A549 treated with dexamethasone at 1 μM for 4 hours (cell line): ENCODE data around the gene CNTFR. TPM values are rescaled to one million over a fixed set of nuclear protein-coding genes. Genes with fewer than 3 reads are reported as not detected.

ENCODE experiments used
- total RNA-seq: library from RNA; stranded (reverse); fragments of 200-300 nt; extraction: Qiagen RNA extraction; gene quantifications from 5 replicates; pipeline ENCODE4 v1.2.3, GENCODE V29; 2022

CNTFR gene
- 0.07 to 0.16 TPM (median 0.14 TPM) in 5 replicates for total RNA-seq

GRCh38 chr9:34589636-34590380 is at the start of gene CNTFR:
Gene CNTFR, minus strand, starts transcription at chr9:34589724. Its CDS starts 20,743 bp downstream, at chr9:34568981.

GRCh38 chr9:34637356-34638137 is 48.0 kb upstream of the CNTFR start, which contains the start of gene SIGMAR1:
Gene SIGMAR1, minus strand, starts transcription at chr9:34637787. Its CDS starts 90 bp downstream, at chr9:34637697.

GRCh38 chr9:34628656-34629490 is 39.3 kb upstream of the CNTFR start, which contains the start of gene ARID3C:
Gene ARID3C, minus strand, starts transcription at chr9:34629066. Its CDS starts 1,052 bp downstream, at chr9:34628014.

GRCh38 chr9:34620061-34620994 is 30.8 kb upstream of the CNTFR start, which contains the start of gene DCTN3:
Gene DCTN3, minus strand, starts transcription at chr9:34620495. Its CDS starts 31 bp downstream, at chr9:34620464.

GRCh38 chr9:34611811-34612787 is 22.6 kb upstream of the CNTFR start, which contains the start of gene RPP25L:
Gene RPP25L, minus strand, starts transcription at chr9:34612097. Its CDS starts 801 bp downstream, at chr9:34611296.

GRCh38 chr9:34522971-34523797 is 66.3 kb downstream of the CNTFR start, which contains the start of gene ENHO:
Gene ENHO, minus strand, starts transcription at chr9:34522990. Its CDS starts 1,295 bp downstream, at chr9:34521695.

Other genes starting within 250 kb of the CNTFR start
- 5.1 to 8.1 TPM (median 7.2 TPM) in 5 replicates for gene MYORG, start 212.8 kb downstream of the CNTFR start, total RNA-seq
- gene FAM219A, start 131.2 kb downstream of the CNTFR start, total RNA-seq, result 13.7 to 18.5 TPM (median 16.5 TPM) in 5 replicates
- 0.19 to 0.64 TPM (median 0.32 TPM) in 5 replicates for gene DNAI1, start 130.9 kb downstream of the CNTFR start, total RNA-seq
- 1.3 to 2.4 TPM (median 1.8 TPM) in 5 replicates for gene ENHO, start 66.7 kb downstream of the CNTFR start, total RNA-seq
- gene RPP25L, start 22.4 kb upstream of the CNTFR start, total RNA-seq, result 37.8 to 40.9 TPM (median 38.8 TPM) in 5 replicates
- gene DCTN3, start 30.8 kb upstream of the CNTFR start, total RNA-seq, result 90.4 to 103 TPM (median 97.7 TPM) in 5 replicates
- 0.17 to 0.25 TPM (median 0.20 TPM) in 5 replicates for gene ARID3C, start 39.3 kb upstream of the CNTFR start, total RNA-seq
- gene SIGMAR1, start 48.1 kb upstream of the CNTFR start, total RNA-seq, result 158 to 203 TPM (median 197 TPM) in 5 replicates
- 13.6 to 17.3 TPM (median 16.5 TPM) in 5 replicates for gene GALT, start 57.0 kb upstream of the CNTFR start, total RNA-seq
- gene IL11RA, start 62.5 kb upstream of the CNTFR start, total RNA-seq, result 3.7 to 6.9 TPM (median 5.3 TPM) in 5 replicates
- gene CCL27, start 72.9 kb upstream of the CNTFR start, total RNA-seq, result 0.13 TPM in 2 of 5 replicates, not detected in the others
- not detected in 5 replicates for gene CCL19, start 101.6 kb upstream of the CNTFR start, total RNA-seq
- not detected in 5 replicates for gene CCL21, start 120.4 kb upstream of the CNTFR start, total RNA-seq